ENCODE results near the gene CYB5D1.
"Not testable (repeated sequence)": the region's sequence is repeated elsewhere in the genome, so short reads cannot be mapped to it uniquely, and the experiment has no call there.

Gene CYB5D1

GRCh38 chr17:7854078-7854777 lies 3.6 kb upstream of the CYB5D1 start:
- TF ChIP-seq POLR2A (IDR thresholded peaks at IDR 0.05; ENCODE audit: low read depth, low read length) (no peak), TAF1 (IDR thresholded peaks at IDR 0.05; ENCODE audit: borderline replicate concordance, low read depth, low read length) (no peak), POLR2AphosphoS5 (IDR thresholded peaks at IDR 0.05; ENCODE audit: low read depth, low read length) (no peak)
- FAIRE-seq, result no peak
- DNase-seq (ENCODE audit: insufficient read length), result no peak

GRCh38 chr17:7854851-7855659 lies 2.7 kb upstream of the CYB5D1 start, which contains the start of gene TMEM88:
Gene TMEM88 (plus strand): TSS chr17:7855066. CDS start chr17:7855075, 9 bp downstream.
- no peak for FAIRE-seq
- no peak for DNase-seq (ENCODE audit: insufficient read length)
- TF ChIP-seq POLR2A (IDR thresholded peaks at IDR 0.05; ENCODE audit: low read depth, low read length) (no peak), POLR2AphosphoS5 (IDR thresholded peaks at IDR 0.05; ENCODE audit: low read depth, low read length) (no peak), TAF1 (IDR thresholded peaks at IDR 0.05; ENCODE audit: borderline replicate concordance, low read depth, low read length) (no peak)

GRCh38 chr17:7855660-7856010 lies 2.2 kb upstream of the CYB5D1 start:
- no peak for FAIRE-seq
- DNase-seq (ENCODE audit: insufficient read length), result no peak
- TF ChIP-seq POLR2A (IDR thresholded peaks at IDR 0.05; ENCODE audit: low read depth, low read length) (no peak), POLR2AphosphoS5 (IDR thresholded peaks at IDR 0.05; ENCODE audit: low read depth, low read length) (no peak), TAF1 (IDR thresholded peaks at IDR 0.05; ENCODE audit: borderline replicate concordance, low read depth, low read length) (no peak)

- no peak for FAIRE-seq
- no peak for DNase-seq (ENCODE audit: insufficient read length)
- TF ChIP-seq POLR2A (IDR thresholded peaks at IDR 0.05; ENCODE audit: low read depth, low read length), result peak; percentile 52; the same call in 1 of the 2 replicates
- no peak for TF ChIP-seq TAF1 (IDR thresholded peaks at IDR 0.05; ENCODE audit: borderline replicate concordance, low read depth, low read length)
- TF ChIP-seq POLR2AphosphoS5 (IDR thresholded peaks at IDR 0.05; ENCODE audit: low read depth, low read length), result no peak; the same call in 1 of the 2 replicates
These were observed 1.6 kb upstream of the CYB5D1 start for GRCh38 chr17:7856011-7856810.

GRCh38 chr17:7856811-7857712 lies 741 bp upstream of the CYB5D1 start, which contains the start of gene NAA38:
Gene NAA38 (minus strand): TSS chr17:7857559. CDS start chr17:7857463, 96 bp downstream.
- FAIRE-seq, result peak; percentile 99
- DNase-seq (ENCODE audit: insufficient read length), result peak; percentile 88
- peak; percentile 35; the same call in 1 of the 2 replicates for TF ChIP-seq TAF1 (IDR thresholded peaks at IDR 0.05; ENCODE audit: borderline replicate concordance, low read depth, low read length)
- TF ChIP-seq POLR2A (IDR thresholded peaks at IDR 0.05; ENCODE audit: low read depth, low read length), result peak; percentile 90
- TF ChIP-seq POLR2AphosphoS5 (IDR thresholded peaks at IDR 0.05; ENCODE audit: low read depth, low read length), result peak; percentile 88

GRCh38 chr17:7858522-7858810 lies 663 bp downstream of the CYB5D1 start:
- FAIRE-seq (no peak), DNase-seq (ENCODE audit: insufficient read length) (peak; percentile 42)
- TF ChIP-seq POLR2AphosphoS5 (IDR thresholded peaks at IDR 0.05; ENCODE audit: low read depth, low read length), result no peak

GRCh38 chr17:7859028-7859427 lies 1.2 kb downstream of the CYB5D1 start:
- TF ChIP-seq TAF1 (IDR thresholded peaks at IDR 0.05; ENCODE audit: borderline replicate concordance, low read depth, low read length), result no peak
- TF ChIP-seq POLR2A (IDR thresholded peaks at IDR 0.05; ENCODE audit: low read depth, low read length), result no peak
- no peak for TF ChIP-seq POLR2AphosphoS5 (IDR thresholded peaks at IDR 0.05; ENCODE audit: low read depth, low read length)

GRCh38 chr17:7862692-7863437 lies 5.1 kb downstream of the CYB5D1 start:
- DNase-seq (ENCODE audit: insufficient read length), result no peak
- no peak for TF ChIP-seq TAF1 (IDR thresholded peaks at IDR 0.05; ENCODE audit: borderline replicate concordance, low read depth, low read length)
- FAIRE-seq, result no peak

More at GRCh38 chr17:7859028-7859427, 1.2 kb downstream of the CYB5D1 start:
- DNase-seq (ENCODE audit: insufficient read length), result no peak
- no peak for FAIRE-seq

- not testable (repeated sequence) for FAIRE-seq; DNase-seq (ENCODE audit: insufficient read length)
These were observed 6.6 kb downstream of the CYB5D1 start for GRCh38 chr17:7864384-7864783.

- no peak for FAIRE-seq
- no peak for DNase-seq (ENCODE audit: insufficient read length)
- TF ChIP-seq POLR2A (IDR thresholded peaks at IDR 0.05; ENCODE audit: low read depth, low read length), result no peak
- TF ChIP-seq POLR2AphosphoS5 (IDR thresholded peaks at IDR 0.05; ENCODE audit: low read depth, low read length), result no peak
- TF ChIP-seq TAF1 (IDR thresholded peaks at IDR 0.05; ENCODE audit: borderline replicate concordance, low read depth, low read length), result no peak
These were observed 7.3 kb downstream of the CYB5D1 start for GRCh38 chr17:7864995-7865650.

All from GM12892 (cell line).